ENCODE data around the gene LRRC10B. TPM values are rescaled to one million over a fixed set of nuclear protein-coding genes. Genes with fewer than 3 reads are reported as not detected.
A peak's percentile ranks its signal among the peaks of the same experiment; 100 is the strongest.

The LRRC10B gene
- total and polyA plus RNA-seq, 2 of the 8 experiments (the other 6 are each of a cell fraction or from before 2014, with no cell fraction given), result 0.47 to 0.71 TPM

GRCh38 chr11:61488651-61489291 is 19.8 kb upstream of the LRRC10B start:
- H3K4me3 ChIP-seq (ENCODE audit: extremely low read depth in 1 of 4, insufficient read depth in 2 of 4, low read depth in 3 of 4, low read length in 4 of 4), result no peak overlapping the region
- H3K9me3 ChIP-seq (ENCODE audit: insufficient read depth in 2 of 2, low read depth in 1 of 2, low read length in 1 of 2), result no peaks in the 10 kb centered on the region
- FAIRE-seq, result no peak
- peak overlapping the region; percentile 60; the same call in 1 of the 2 replicates for H2BK12ac ChIP-seq (ENCODE audit: low read depth, low read length)
- H2AK5ac ChIP-seq (ENCODE audit: low read depth, low read length), result no peak overlapping the region
- peaks cover 0 to 2% of the 10 kb centered on the region in 2 experiments for H4K20me1 ChIP-seq (replicated peaks in 1 of 2; ENCODE audit: control insufficient read depth in 1 of 2, insufficient read depth in 2 of 2, low read length in 2 of 2)
- no peak overlapping the region for H2AFZ ChIP-seq (ENCODE audit: low read length)
- DNase-seq (ENCODE audit: low read depth in 1 of 2, low spot score in 2 of 2), result peak in 1 of 2 experiments; percentile 66
- H4K8ac ChIP-seq (ENCODE audit: extremely low read depth, insufficient read depth, low read length), result no peak overlapping the region; the same call in none of the 2 replicates
- H3K56ac ChIP-seq (replicated peaks; ENCODE audit: insufficient read length, low read depth, low read length), result no peak overlapping the region
- H3K27me3 ChIP-seq (replicated peaks in 1 of 4; ENCODE audit: control insufficient read depth in 3 of 4, extremely low read depth in 1 of 4, insufficient read depth in 3 of 4, low read length in 3 of 4), result 0 out of 7 replicates have a peak, but pooled peaks cover 0 to 2% (median 0%) of the 10 kb centered on the region in 4 experiments
- no peak overlapping the region for H3K14ac ChIP-seq (ENCODE audit: insufficient read length)
- no peak overlapping the region for H3K23ac ChIP-seq (ENCODE audit: insufficient read length)
- CTCF ChIA-PET (ENCODE audit: partially characterized antibody), result interaction anchor here (0.6 to 57.8 kb wide), 12 partner anchors 11 to 172 kb away, joined by 3 to 2106 read pairs (median 4); partner anchors contain the start of gene LRRC10B
- TF ChIP-seq SRF (IDR thresholded peaks at IDR 0.05; ENCODE audit: low read depth, low read length), result no peak
- 0 out of 2 replicates have a peak, but pooled peaks have one; percentile 20 for TF ChIP-seq CREB1 (IDR thresholded peaks at IDR 0.05)
- no peak for TF ChIP-seq ATF2 (IDR thresholded peaks at IDR 0.05; ENCODE audit: low read length)
- no peak for TF ChIP-seq GABPA (IDR thresholded peaks at IDR 0.05; ENCODE audit: borderline replicate concordance, insufficient read depth, low read length)
- TF ChIP-seq MAX (IDR thresholded peaks at IDR 0.05), result 0 out of 2 replicates have a peak, but pooled peaks have one; percentile 19
- H4K5ac ChIP-seq (ENCODE audit: insufficient read length, low read depth, low read length), result no peak overlapping the region
- H3K4me2 ChIP-seq (ENCODE audit: insufficient read depth in 1 of 2, low read depth in 2 of 2, low read length in 2 of 2), result peak overlapping the region; percentile 50 to 54
- peak overlapping the region; percentile 54 for H2BK5ac ChIP-seq (ENCODE audit: low read depth, low read length)
- no peaks in the 10 kb centered on the region for H3K79me1 ChIP-seq (ENCODE audit: low read depth, low read length)
- no peaks in the 10 kb centered on the region for H3K79me2 ChIP-seq (ENCODE audit: control insufficient read depth in 1 of 2, insufficient read depth in 2 of 2, low read length in 2 of 2)
- no peaks in the 10 kb centered on the region; a peak in 1 of 8 replicates for H3K36me3 ChIP-seq (ENCODE audit: control insufficient read depth in 2 of 4, insufficient read depth in 4 of 4, low read length in 3 of 4)
- WGBS, 2 experiments (ENCODE audit: extremely low coverage in 1 of 2, insufficient coverage in 1 of 2, insufficient read length in 1 of 2, insufficient replicate concordance in 2 of 2, low coverage in 1 of 2, low lambda C conversion rate in 2 of 2, missing lambda C conversion rate in 1 of 2), result 55% methylated on average over 19 of the region's 19 CpGs; no CpG with 5 or more reads in 1 of the 2 experiments
- H2BK15ac ChIP-seq (ENCODE audit: low read length), result no peak overlapping the region
- peak overlapping the region; percentile 35; the same call in 1 of the 2 replicates for H2BK20ac ChIP-seq (ENCODE audit: low read length)
- H3K4me1 ChIP-seq (replicated peaks in 1 of 4; ENCODE audit: control insufficient read depth in 3 of 4, insufficient read depth in 4 of 4, low read length in 3 of 4), result peaks cover 0 to 23% (median 17%) of the 10 kb centered on the region in 4 experiments; a peak in 6 of 7 replicates
- no peak overlapping the region for H3K4ac ChIP-seq (replicated peaks; ENCODE audit: insufficient read length, low read depth, low read length)
- H3K9ac ChIP-seq (replicated peaks in 1 of 4; ENCODE audit: extremely low read depth in 1 of 4, low read depth in 3 of 4, low read length in 3 of 4), result no peak overlapping the region; a peak in 1 of 7 replicates
- no peak overlapping the region for H3K27ac ChIP-seq (ENCODE audit: low read depth, low read length)
- peak overlapping the region; percentile 65; the same call in 1 of the 2 replicates for H3K18ac ChIP-seq (ENCODE audit: extremely low read depth, low read length)
- POLR2A ChIA-PET (ENCODE audit: partially characterized antibody), result interaction anchor here (1.0 to 3.3 kb wide), 4 partner anchors 9 to 59 kb away, joined by 3 to 24 read pairs (median 8); partner anchors contain the start of genes CPSF7, LRRC10B and SDHAF2
- peak overlapping the region; percentile 61 for H4K91ac ChIP-seq (replicated peaks; ENCODE audit: insufficient read length, low read length)
- H3K23me2 ChIP-seq (ENCODE audit: low read depth, low read length), result no peaks in the 10 kb centered on the region; the same call in 1 of the 2 replicates
- H2BK120ac ChIP-seq (replicated peaks; ENCODE audit: low read depth, low read length), result no peak overlapping the region
